Activated CD8-positive, alpha-beta T cell treated with anti-CD3 and anti-CD28 coated beads for 36 hours (primary cell): ENCODE measurements around the gene ZC3H6. TPM values are rescaled to one million over a fixed set of nuclear protein-coding genes. Genes with fewer than 3 reads are reported as not detected.

Source experiments
- ATAC-seq: fragments of 200-7000 bp; cut with Tn5 transposase; one replicate; pipeline ENCODE4 v1.10.0; 2021; ENCODE audit warnings: mild to moderate bottlenecking, moderate library complexity
- CTCF ChIA-PET: fragments of 350-600 bp; sonication (Branson Sonifier 250); formaldehyde crosslinking; loops from one replicate; lab custom pipeline; 2021; ENCODE audit warnings: antibody characterized with exemption; lab: Charles Lee
- POLR2A ChIA-PET: fragments of 350-600 bp; sonication (Branson Sonifier 250); formaldehyde crosslinking; loops from one replicate; lab custom pipeline; 2021; ENCODE audit warnings: antibody characterized with exemption; lab: Charles Lee
- DNase-seq: peaks from one replicate; pipeline ENCODE4 v3.0.0-alpha.2; 2020
- H3K27ac Mint-ChIP-seq: one replicate; pipeline ENCODE4 v1.8.0; 2021; ENCODE audit warnings: mild to moderate bottlenecking, mixed read lengths
- H3K27me3 Mint-ChIP-seq: one replicate; pipeline ENCODE4 v1.8.0; 2021; ENCODE audit warnings: mixed read lengths
- H3K36me3 Mint-ChIP-seq: one replicate; pipeline ENCODE4 v1.8.0; 2021; ENCODE audit warnings: low read depth, mixed read lengths
- H3K4me1 Mint-ChIP-seq: one replicate; pipeline ENCODE4 v1.8.0; 2021; ENCODE audit warnings: low read depth, mixed read lengths
- H3K4me3 Mint-ChIP-seq: one replicate; pipeline ENCODE4 v1.8.0; 2021; ENCODE audit warnings: mild to moderate bottlenecking, moderate library complexity, mixed read lengths
- H3K9me3 Mint-ChIP-seq: one replicate; pipeline ENCODE4 v1.8.0; 2021; ENCODE audit warnings: mixed read lengths
- CTCF ChIP-seq: fragments of 200-600 bp; IDR thresholded peaks from one replicate; pipeline ENCODE4 v1.8.0; 2022; ENCODE audit warnings: antibody characterized with exemption, mild to moderate bottlenecking
- intact Hi-C: fragments of 100-400 bp; cut with micrococcal nuclease; formaldehyde crosslinking; loops from one replicate; pipeline ENCODE4 v1.10.0; 2022
- total RNA-seq, 2 experiments: library from RNA; stranded (reverse); gene quantifications; one replicate each; pipeline ENCODE4 v1.2.3, GENCODE V29; 2021

Gene ZC3H6
- total RNA-seq, 2 experiments from 2014 or later = 16.9 to 17.6 TPM

GRCh38 chr2:112311932-112312331 is 36.5 kb downstream of the ZC3H6 start:
- POLR2A ChIA-PET = no interaction called here
- H3K9me3 Mint-ChIP-seq = no peaks in the 10 kb centered on the region
- H3K27ac Mint-ChIP-seq = no peak overlapping the region
- no peak for ATAC-seq
- CTCF ChIA-PET = interaction anchor here (1.2 to 1.6 kb wide), 2 partner anchors 51 to 53 kb away, joined by 3 to 5 read pairs; no protein-coding TSS in a partner anchor
- H3K36me3 Mint-ChIP-seq = no peaks in the 10 kb centered on the region
- TF ChIP-seq CTCF = no peak
- intact Hi-C loops = no loop called here
- H3K27me3 Mint-ChIP-seq = no peaks in the 10 kb centered on the region
- H3K4me3 Mint-ChIP-seq = no peak overlapping the region
- no peak for DNase-seq
- H3K4me1 Mint-ChIP-seq = no peaks in the 10 kb centered on the region

- no peaks in the 10 kb centered on the region for H3K36me3 Mint-ChIP-seq
- no peaks in the 10 kb centered on the region for H3K9me3 Mint-ChIP-seq
- no peak overlapping the region for H3K27ac Mint-ChIP-seq
- DNase-seq = no peak
- no peaks in the 10 kb centered on the region for H3K27me3 Mint-ChIP-seq
- ATAC-seq = no peak
- ChIA-PET POLR2A (no interaction called here), CTCF (interaction anchor here (1.2 to 1.6 kb wide), 2 partner anchors 52 to 54 kb away, joined by 3 to 5 read pairs; no protein-coding TSS in a partner anchor)
- intact Hi-C loops = no loop called here
- no peak overlapping the region for H3K4me3 Mint-ChIP-seq
- TF ChIP-seq CTCF = no peak
- no peaks in the 10 kb centered on the region for H3K4me1 Mint-ChIP-seq
Measured at GRCh38 chr2:112312821-112313220, 37.4 kb downstream of the ZC3H6 start.

GRCh38 chr2:112314856-112315255 is 39.5 kb downstream of the ZC3H6 start:
- Mint-ChIP-seq H3K9me3 (no peaks in the 10 kb centered on the region), H3K27me3 (no peaks in the 10 kb centered on the region), H3K4me1 (no peaks in the 10 kb centered on the region), H3K27ac (no peak overlapping the region), H3K4me3 (no peak overlapping the region), H3K36me3 (no peaks in the 10 kb centered on the region)
- ChIA-PET CTCF (no interaction called here), POLR2A (no interaction called here)
- intact Hi-C loops = no loop called here
- no peak for TF ChIP-seq CTCF
- DNase-seq (no peak), ATAC-seq (no peak)

GRCh38 chr2:112317303-112318158 is 42.1 kb downstream of the ZC3H6 start:
- POLR2A ChIA-PET = interaction anchor here (0.9 kb wide), 1 partner anchor 63 kb away, joined by 3 read pairs; the partner anchor contains the start of gene ZC3H8
- no peak overlapping the region for H3K4me3 Mint-ChIP-seq

More at GRCh38 chr2:112317303-112318158, 42.1 kb downstream of the ZC3H6 start:
- H3K27ac Mint-ChIP-seq = no peak overlapping the region
- H3K27me3 Mint-ChIP-seq = no peaks in the 10 kb centered on the region
- intact Hi-C loops = no loop called here
- H3K36me3 Mint-ChIP-seq = no peaks in the 10 kb centered on the region
- no peaks in the 10 kb centered on the region for H3K4me1 Mint-ChIP-seq
- H3K9me3 Mint-ChIP-seq = no peaks in the 10 kb centered on the region
- ATAC-seq (no peak), DNase-seq (no peak)
- CTCF ChIA-PET = interaction anchor here (1.5 kb wide), 1 partner anchor 58 kb away, joined by 5 read pairs; no protein-coding TSS in a partner anchor
- TF ChIP-seq CTCF = no peak
